Epithelial cell of proximal tubule (primary cell): ENCODE data around the gene RASA3. TPM values are rescaled to one million over a fixed set of nuclear protein-coding genes. Genes with fewer than 3 reads are reported as not detected.

Source experiments
- DNase-seq: peaks from one replicate; pipeline ENCODE4 v3.0.0-alpha.2; 2011; ENCODE audit warnings: low read depth
- H3K4me3 ChIP-seq: 2 replicates; pipeline ENCODE4 v1.5.1; 2011; ENCODE audit warnings: low read depth, mild to moderate bottlenecking, low read length
- total RNA-seq: library from RNA; depleted of rRNA; stranded (reverse); fragments of >200 nt; gene quantifications from 2 replicates; pipeline ENCODE4 v1.2.3, GENCODE V29; 2015
- TF ChIP-seq, protein P1 (sequence below): conservative IDR thresholded peaks from 2 replicates; pipeline ENCODE4 v1.5.1; 2012; ENCODE audit warnings: low read depth, mild to moderate bottlenecking, low read length

Gene RASA3
- total RNA-seq, 1 donor from 2014 or later: 25.7 TPM

DNA sequence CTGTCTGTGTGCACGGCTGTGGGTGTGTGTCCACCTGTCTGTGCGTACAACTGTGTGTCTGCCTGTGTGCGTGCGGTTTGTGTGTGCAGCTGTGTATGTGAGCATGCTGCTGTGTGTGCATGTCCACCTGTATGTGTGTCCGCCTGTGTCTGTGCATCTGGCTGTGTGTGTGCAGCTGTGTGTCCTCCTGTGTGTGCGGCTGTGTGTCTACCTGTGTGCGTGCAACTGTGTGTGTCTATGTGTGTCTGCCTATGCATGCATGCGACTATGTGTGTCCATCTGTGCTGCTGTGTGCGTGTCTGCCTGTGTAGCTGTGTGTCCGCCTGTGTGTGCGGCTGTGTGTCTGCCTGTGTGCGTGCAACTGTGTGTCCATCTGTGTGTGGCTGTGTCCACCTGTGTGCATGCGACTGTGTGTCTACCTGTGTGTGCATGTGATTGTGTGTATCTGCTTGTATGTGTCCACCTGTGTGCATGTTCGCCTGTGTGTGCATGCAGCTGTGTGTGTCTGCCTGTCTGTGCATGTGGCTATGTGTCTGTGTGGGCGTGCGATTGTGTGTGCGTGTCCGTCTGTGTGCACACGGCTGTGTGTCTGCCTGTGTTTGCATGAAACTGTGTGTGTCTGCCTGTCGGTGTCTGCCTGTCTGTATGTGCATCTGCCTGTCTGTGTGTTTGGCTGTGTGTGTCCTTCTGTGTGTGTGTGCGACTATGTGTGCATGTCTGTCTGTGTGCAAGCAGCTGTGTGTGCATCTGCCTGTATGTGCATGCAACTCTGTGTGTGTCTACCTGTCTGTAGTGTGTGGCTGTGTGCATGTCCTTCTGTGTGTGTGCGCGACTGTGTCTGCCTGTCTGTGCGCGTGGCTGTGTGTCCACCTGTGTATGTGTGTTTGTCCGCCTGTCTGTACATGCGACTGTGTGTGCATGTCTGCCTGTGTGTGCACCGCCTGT is 101.5 kb downstream of the RASA3 start:
- TF ChIP-seq, protein P1, sequence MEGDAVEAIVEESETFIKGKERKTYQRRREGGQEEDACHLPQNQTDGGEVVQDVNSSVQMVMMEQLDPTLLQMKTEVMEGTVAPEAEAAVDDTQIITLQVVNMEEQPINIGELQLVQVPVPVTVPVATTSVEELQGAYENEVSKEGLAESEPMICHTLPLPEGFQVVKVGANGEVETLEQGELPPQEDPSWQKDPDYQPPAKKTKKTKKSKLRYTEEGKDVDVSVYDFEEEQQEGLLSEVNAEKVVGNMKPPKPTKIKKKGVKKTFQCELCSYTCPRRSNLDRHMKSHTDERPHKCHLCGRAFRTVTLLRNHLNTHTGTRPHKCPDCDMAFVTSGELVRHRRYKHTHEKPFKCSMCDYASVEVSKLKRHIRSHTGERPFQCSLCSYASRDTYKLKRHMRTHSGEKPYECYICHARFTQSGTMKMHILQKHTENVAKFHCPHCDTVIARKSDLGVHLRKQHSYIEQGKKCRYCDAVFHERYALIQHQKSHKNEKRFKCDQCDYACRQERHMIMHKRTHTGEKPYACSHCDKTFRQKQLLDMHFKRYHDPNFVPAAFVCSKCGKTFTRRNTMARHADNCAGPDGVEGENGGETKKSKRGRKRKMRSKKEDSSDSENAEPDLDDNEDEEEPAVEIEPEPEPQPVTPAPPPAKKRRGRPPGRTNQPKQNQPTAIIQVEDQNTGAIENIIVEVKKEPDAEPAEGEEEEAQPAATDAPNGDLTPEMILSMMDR: no peak
- H3K4me3 ChIP-seq: no peak overlapping the region
- DNase-seq: no peak

DNA sequence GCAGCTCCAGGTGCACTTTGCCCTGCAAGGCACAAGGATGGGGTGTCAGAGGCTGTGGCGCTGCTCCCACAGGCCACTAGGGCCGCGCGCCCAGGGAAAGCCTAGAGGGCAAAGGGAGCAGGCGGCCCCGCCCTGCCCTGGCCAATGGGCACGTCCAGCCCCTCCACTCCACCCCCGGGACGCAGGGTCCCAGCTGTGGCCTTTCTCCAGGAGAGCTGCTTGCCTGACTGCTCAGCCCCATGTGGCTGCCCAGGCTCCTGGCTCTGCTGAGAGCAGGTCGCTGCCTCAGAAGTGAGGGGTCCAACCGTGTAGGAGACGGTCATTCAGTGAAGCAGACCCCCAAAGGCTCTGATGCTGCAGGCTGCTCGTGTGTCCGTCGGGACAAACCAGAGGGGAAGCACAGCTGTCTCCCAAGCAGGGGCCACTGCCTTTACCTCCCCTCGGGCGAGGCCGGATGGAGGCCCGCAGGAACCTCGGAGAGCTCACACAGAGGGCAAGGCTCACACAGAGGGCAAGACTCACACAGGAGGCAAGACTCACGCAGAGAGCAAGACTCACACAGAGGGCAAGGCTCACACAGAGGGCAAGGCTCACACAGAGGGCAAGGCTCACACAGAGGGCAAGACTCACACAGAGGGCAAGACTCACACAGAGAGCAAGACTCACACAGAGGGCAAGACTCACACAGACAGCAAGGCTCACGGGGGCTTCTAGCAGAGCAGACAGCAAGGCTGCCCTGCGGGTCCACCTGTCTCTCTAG is 102.4 kb downstream of the RASA3 start:
- no peak for DNase-seq
- TF ChIP-seq, protein P1: peak; percentile 5
- H3K4me3 ChIP-seq: no peak overlapping the region

DNA sequence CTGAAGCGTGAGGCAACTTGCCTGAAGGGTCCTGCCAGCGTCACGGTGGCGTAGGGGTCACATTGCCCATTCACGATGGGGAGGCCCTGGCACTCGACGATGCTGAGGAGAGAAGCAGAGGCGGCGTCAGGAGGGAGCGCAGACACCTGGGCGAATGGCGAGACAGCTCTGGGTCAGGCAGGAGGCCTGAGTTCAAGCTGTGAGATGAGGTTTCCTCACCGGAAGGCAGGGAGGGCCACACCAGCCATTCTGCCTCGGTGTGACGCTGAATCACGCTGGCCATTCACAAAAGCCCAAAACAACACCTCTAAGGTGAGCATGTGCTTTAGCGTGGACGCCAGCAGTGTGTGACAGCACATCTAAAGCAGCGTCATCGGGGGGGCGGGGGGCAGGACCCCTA is 104.6 kb downstream of the RASA3 start:
- no peak overlapping the region for H3K4me3 ChIP-seq
- TF ChIP-seq, protein P1: no peak
- DNase-seq: no peak

DNA sequence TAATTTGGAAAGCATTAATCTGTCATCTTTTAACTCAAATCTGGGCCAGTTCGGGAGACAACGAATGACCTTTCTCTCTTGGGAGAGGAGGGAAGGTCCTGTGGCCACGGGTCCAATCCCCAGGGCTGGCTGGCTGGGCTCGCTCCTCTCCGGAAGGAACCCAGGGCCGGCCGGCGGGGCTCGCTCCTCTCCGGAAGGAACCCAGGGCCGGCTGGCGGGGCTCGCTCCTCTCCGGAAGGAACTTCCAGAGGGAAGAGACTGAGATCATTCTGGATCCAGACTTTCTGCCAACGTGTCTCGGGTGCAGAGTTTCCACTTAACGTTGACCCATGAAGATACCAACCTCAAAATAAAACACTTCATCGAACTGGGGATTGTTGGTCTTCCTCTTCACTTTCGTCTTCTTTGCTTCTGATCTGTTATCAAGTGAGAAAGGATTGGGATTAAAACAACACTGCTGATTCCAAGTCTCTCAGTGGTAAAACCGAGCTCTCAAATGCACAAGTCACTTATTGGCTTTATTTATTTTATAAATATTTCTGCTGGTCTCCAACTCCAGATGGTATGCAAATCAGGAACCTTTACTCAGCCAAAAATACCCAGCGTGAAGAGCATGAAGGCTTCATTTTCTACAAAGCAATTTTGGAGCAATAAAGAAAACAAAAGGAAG is 105.2 kb downstream of the RASA3 start:
- no peak overlapping the region for H3K4me3 ChIP-seq
- TF ChIP-seq, protein P1: no peak
- no peak for DNase-seq

DNA sequence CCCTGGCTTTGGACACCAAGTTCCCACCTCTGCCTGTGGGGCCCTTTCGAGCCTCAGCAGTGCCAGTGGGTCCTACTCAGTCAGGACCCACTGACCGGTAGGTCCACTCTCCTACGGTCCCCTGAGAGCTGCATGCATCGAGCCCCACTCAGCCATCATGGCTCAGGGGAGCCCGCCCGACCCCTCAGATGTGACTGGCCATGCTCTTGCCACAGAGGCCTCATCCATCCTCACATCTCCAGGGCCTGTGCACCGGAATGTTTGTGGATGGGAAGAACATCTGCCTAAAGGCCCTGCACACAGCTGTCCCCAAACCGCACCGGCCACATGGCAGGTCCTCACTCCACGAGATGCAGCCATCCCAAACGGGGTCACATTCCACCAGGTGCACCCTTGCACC is 105.9 kb downstream of the RASA3 start:
- TF ChIP-seq, protein P1: no peak
- no peak for DNase-seq
- no peak overlapping the region for H3K4me3 ChIP-seq

DNA sequence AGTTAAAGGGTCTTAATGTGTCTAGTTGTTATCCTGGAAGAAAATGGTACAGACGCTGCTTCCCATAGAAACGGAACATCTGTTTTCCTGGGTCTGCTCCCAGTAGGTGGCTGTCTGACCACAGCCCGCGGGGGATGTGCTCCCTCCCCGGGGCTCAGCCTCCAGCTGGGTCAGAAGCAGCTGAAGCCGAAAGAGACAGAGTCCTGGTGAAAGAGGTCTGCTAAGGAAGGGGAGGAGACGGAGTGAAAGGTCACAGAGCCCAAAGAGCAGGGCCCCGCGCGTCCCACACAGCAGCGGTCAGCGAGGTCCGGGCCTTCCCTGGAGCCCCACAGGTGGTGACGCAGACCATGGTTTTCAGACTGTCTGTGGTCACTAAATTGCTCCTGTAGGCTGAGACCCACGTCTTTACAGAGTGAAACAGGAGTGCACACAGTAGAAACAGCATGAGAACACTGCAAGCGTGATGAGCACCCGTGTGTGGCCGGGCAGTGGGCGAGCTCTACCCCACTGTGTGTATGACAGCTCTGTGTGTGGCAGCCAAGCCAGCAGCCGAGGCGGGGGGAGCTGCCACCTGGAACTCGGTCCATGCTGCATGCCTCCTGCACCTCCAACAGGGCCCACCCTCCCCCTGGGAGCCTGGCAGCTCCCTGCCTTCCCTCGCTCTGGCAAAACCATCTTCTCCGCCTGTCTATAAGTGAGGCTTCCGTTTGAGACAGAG is 106.5 kb downstream of the RASA3 start:
- H3K4me3 ChIP-seq: no peak overlapping the region
- DNase-seq: no peak
- TF ChIP-seq, protein P1: no peak
